CD4-positive, CD25-positive, alpha-beta regulatory T cell (primary cell): ENCODE measurements around the gene RPGR. TPM values are rescaled to one million over a fixed set of nuclear protein-coding genes. Genes with fewer than 3 reads are reported as not detected.

Experiments used
- ATAC-seq, 2 donors: fragments of 150-1000 bp; cut with Tn5 transposase; one replicate each; pipeline ENCODE4 v1.10.0; 2021; ENCODE audit warnings: low read depth in 2 of 2, moderate number of reproducible peaks in 2 of 2, moderate library complexity in 1 of 2
- DNase-seq, 3 donors: peaks; one replicate each; pipeline versions ENCODE4 v3.0.0 to v3.0.0-alpha.2; 2012 to 2022; ENCODE audit warnings: mixed read lengths in 1 of 3
- H3K27ac ChIP-seq: one replicate; pipeline ENCODE4 v1.7.0; 2013; ENCODE audit warnings: mild to moderate bottlenecking, low read length; ENCODE audit not compliant: insufficient read depth, poor library complexity, severe bottlenecking
- H3K27me3 ChIP-seq: one replicate; pipeline ENCODE4 v1.7.0; 2013; ENCODE audit warnings: low read length; ENCODE audit not compliant: control insufficient read depth, insufficient read depth
- H3K36me3 ChIP-seq: one replicate; pipeline ENCODE4 v1.7.0; 2013; ENCODE audit warnings: mild to moderate bottlenecking, low read length, moderate library complexity; ENCODE audit not compliant: control insufficient read depth, insufficient read depth
- H3K4me1 ChIP-seq: 2 replicates; pipeline ENCODE4 v1.7.0; 2013; ENCODE audit warnings: mild to moderate bottlenecking, low read length; ENCODE audit not compliant: insufficient read depth, control insufficient read depth, poor library complexity, severe bottlenecking
- H3K4me3 ChIP-seq: one replicate; pipeline ENCODE4 v1.7.0; 2013; ENCODE audit warnings: low read depth, mild to moderate bottlenecking, low read length, moderate library complexity
- H3K9me3 ChIP-seq, 2 experiments: 1 replicate in 1 of 2; 2 replicates in 1 of 2; pipeline ENCODE4 v1.7.0; 2013; ENCODE audit warnings: low read length in 2 of 2, mild to moderate bottlenecking in 1 of 2, moderate library complexity in 1 of 2; ENCODE audit not compliant: control insufficient read depth in 2 of 2
- H3K27ac Mint-ChIP-seq, 3 donors: one replicate each; pipeline ENCODE4 v1.8.0; 2020 to 2022; ENCODE audit warnings: mild to moderate bottlenecking in 3 of 3, mixed read lengths in 3 of 3, moderate library complexity in 2 of 3
- H3K27me3 Mint-ChIP-seq: one replicate; pipeline ENCODE4 v1.8.0; 2022; ENCODE audit warnings: mild to moderate bottlenecking, mixed read lengths
- H3K36me3 Mint-ChIP-seq: one replicate; pipeline ENCODE4 v1.8.0; 2020; ENCODE audit warnings: mixed read lengths
- H3K4me1 Mint-ChIP-seq, 4 donors: one replicate each; pipeline ENCODE4 v1.8.0; 2020 to 2022; ENCODE audit warnings: mixed read lengths in 4 of 4, mild to moderate bottlenecking in 1 of 4
- H3K4me3 Mint-ChIP-seq, 4 donors: one replicate each; pipeline ENCODE4 v1.8.0; 2020 to 2022; ENCODE audit warnings: mild to moderate bottlenecking in 4 of 4, mixed read lengths in 4 of 4, moderate library complexity in 3 of 4
- H3K9me3 Mint-ChIP-seq, 7 donors: one replicate each; pipeline ENCODE4 v1.8.0; 2020 to 2022; ENCODE audit warnings: mixed read lengths in 7 of 7, mild to moderate bottlenecking in 3 of 7, moderate library complexity in 2 of 7
- polyA plus RNA-seq, 4 donors: library from polyadenylated mRNA; unstranded; fragments of 300-500 nt; fragmentation: Illumina TruSeq; gene quantifications; one replicate each; pipeline ENCODE4 v1.2.3, GENCODE V29; 2021
- total RNA-seq: library from RNA; stranded (reverse); gene quantifications from one replicate; pipeline ENCODE4 v1.2.3, GENCODE V29; 2022

Gene RPGR
- total and polyA plus RNA-seq, 5 donors from 2014 or later = 3.8 to 18.1 (median 4.9) TPM

DNA sequence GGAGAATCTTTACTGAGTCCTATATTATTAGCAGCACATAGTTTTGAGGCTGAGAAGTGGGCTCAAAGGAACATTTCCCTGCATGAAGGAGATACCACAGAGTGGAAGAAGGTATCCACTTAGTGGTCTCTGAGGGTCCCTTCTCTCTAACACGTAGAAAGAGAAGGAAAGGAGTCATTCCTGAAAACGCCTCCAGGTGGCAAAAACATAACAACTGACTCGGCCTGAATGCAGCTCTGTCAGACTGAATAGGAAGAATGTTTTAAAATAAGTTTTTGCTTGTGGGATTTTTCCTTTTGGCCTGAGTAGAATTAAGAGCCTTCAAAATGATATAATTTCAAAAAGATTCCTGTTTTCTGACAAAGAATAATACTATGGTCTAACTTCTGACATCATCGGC, 23.3 kb downstream of the RPGR start:
- DNase-seq (no peak), ATAC-seq (no peak)
- Histone ChIP-seq H3K27ac (no peak overlapping the region), H3K27me3 (no peaks in the 10 kb centered on the region), H3K4me3 (no peak overlapping the region), H3K36me3 (no peaks in the 10 kb centered on the region), H3K4me1 (no peaks in the 10 kb centered on the region), H3K9me3 (no peaks in the 10 kb centered on the region)
- Mint-ChIP-seq H3K27me3 (no peaks in the 10 kb centered on the region), H3K4me3 (no peak overlapping the region), H3K4me1 (peaks cover 0 to 2% (median 0%) of the 10 kb centered on the region in 4 donors), H3K27ac (no peak overlapping the region), H3K9me3 (no peaks in the 10 kb centered on the region), H3K36me3 (no peaks in the 10 kb centered on the region)

DNA sequence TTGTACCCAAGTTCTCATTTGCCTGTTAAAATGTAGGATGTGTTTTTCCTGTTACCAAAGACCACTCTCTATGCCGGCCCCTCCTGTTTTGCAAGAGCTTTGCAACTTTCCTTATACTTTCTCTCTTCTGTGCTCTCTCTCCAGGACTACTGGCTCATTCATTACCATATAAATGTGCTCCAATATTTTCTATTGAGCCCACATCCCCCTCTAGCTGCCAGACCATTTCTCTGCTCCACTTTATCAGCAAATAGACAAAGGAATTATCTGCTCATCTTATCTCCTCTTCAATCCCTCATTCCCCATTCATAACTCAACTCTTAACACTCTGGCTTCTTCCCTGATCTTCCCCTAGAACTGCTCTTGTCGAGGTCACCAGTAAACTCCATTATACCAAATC, 33.6 kb downstream of the RPGR start:
- Histone ChIP-seq H3K4me1 (no peaks in the 10 kb centered on the region), H3K4me3 (no peak overlapping the region), H3K27me3 (no peaks in the 10 kb centered on the region), H3K9me3 (no peaks in the 10 kb centered on the region), H3K27ac (no peak overlapping the region), H3K36me3 (peaks cover 3% of the 10 kb centered on the region)
- Mint-ChIP-seq H3K4me1 (no peaks in the 10 kb centered on the region), H3K36me3 (peaks cover 6% of the 10 kb centered on the region), H3K4me3 (no peak overlapping the region), H3K9me3 (no peaks in the 10 kb centered on the region), H3K27ac (no peak overlapping the region), H3K27me3 (no peaks in the 10 kb centered on the region)
- DNase-seq (no peak), ATAC-seq (no peak)

DNA sequence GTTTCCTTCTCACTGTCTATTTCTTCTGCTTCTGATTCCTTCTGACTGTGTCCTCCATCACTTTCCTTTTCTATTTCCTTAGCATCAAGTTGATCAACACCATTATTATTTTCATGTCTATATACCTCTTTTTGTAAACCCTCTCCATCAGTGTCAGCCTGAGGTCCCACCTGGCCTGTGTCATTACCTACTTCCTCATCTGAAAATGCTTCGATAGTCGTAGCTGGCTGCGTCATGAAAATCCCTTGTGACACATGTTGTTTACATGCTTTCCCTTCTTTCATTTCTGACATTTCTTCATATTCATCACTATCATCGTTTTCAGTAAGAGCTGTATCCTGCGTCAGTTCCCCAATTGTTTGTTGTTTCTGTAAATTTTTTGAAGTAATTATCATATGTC, 39.6 kb downstream of the RPGR start:
- no peak for ATAC-seq
- H3K9me3 ChIP-seq = no peaks in the 10 kb centered on the region
- H3K9me3 Mint-ChIP-seq = no peaks in the 10 kb centered on the region
- H3K36me3 ChIP-seq = no peaks in the 10 kb centered on the region
- no peak overlapping the region for H3K4me3 ChIP-seq
- H3K4me1 ChIP-seq = no peaks in the 10 kb centered on the region
- no peak for DNase-seq
- no peak overlapping the region for H3K4me3 Mint-ChIP-seq
- H3K4me1 Mint-ChIP-seq = peaks cover 0 to 3% (median 0%) of the 10 kb centered on the region in 4 donors
- no peak overlapping the region for H3K27ac Mint-ChIP-seq
- H3K27ac ChIP-seq = no peak overlapping the region
- peaks cover 8% of the 10 kb centered on the region for H3K36me3 Mint-ChIP-seq
- H3K27me3 Mint-ChIP-seq = no peaks in the 10 kb centered on the region
- H3K27me3 ChIP-seq = no peaks in the 10 kb centered on the region

DNA sequence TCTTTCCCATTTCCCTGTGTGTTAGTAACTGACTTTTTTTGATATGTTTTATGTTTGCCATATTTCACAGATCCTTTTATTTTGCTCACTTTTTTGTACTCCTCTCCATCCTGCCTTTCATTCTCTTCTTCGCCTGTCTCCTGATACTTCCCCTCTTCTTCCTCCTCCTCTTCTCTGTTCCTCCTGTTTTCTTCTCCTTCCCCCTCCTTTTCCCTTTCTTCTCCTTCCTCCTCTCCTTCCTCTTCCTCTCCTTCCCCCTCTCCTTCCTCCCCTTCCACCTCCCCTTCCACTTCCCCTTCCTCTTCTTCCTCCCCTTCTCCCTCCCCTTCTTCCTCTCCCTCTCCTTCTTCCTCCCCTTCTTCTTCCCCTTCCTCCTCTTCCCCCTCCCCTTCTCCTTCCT, 41.7 kb downstream of the RPGR start:
- peaks cover 9% of the 10 kb centered on the region for H3K36me3 Mint-ChIP-seq
- H3K4me3 Mint-ChIP-seq = no peak overlapping the region
- Histone ChIP-seq H3K4me1 (no peaks in the 10 kb centered on the region), H3K27ac (no peak overlapping the region), H3K4me3 (no peak overlapping the region), H3K9me3 (no peaks in the 10 kb centered on the region), H3K27me3 (no peaks in the 10 kb centered on the region), H3K36me3 (no peaks in the 10 kb centered on the region)
- no peaks in the 10 kb centered on the region for H3K27me3 Mint-ChIP-seq
- H3K27ac Mint-ChIP-seq = no peak overlapping the region
- peaks cover 0 to 4% (median 0%) of the 10 kb centered on the region in 4 donors for H3K4me1 Mint-ChIP-seq
- DNase-seq = no peak
- no peak for ATAC-seq
- no peaks in the 10 kb centered on the region for H3K9me3 Mint-ChIP-seq

DNA sequence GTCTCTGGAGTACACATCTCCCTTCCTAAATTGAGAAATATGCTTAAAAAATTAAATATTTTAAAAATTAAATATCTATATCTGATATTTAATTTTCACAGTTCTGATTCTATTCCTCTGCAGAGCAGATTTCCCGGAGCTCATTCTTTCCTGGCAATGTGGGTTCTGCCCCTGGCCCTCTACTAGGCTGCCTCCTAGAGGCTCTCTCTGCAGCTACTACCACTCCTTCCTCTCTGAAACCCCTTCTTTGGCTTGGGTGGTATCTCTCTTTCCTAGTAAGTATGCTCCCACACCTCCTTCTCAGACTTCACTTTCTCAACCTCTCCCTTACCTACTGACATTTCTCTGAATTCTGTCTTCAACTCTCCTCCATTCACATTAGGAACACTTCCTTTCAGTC, 45.3 kb downstream of the RPGR start:
- H3K36me3 ChIP-seq = no peaks in the 10 kb centered on the region
- no peaks in the 10 kb centered on the region for H3K9me3 Mint-ChIP-seq
- no peak overlapping the region for H3K4me3 ChIP-seq
- ATAC-seq (no peak), DNase-seq (no peak)
- H3K27ac ChIP-seq = no peak overlapping the region
- H3K4me3 Mint-ChIP-seq = no peak overlapping the region
- no peak overlapping the region for H3K27ac Mint-ChIP-seq
- no peaks in the 10 kb centered on the region for H3K4me1 ChIP-seq
- H3K27me3 ChIP-seq = no peaks in the 10 kb centered on the region
- H3K9me3 ChIP-seq = no peaks in the 10 kb centered on the region
- H3K27me3 Mint-ChIP-seq = no peaks in the 10 kb centered on the region
- H3K36me3 Mint-ChIP-seq = peaks cover 6% of the 10 kb centered on the region
- H3K4me1 Mint-ChIP-seq = peaks cover 0 to 2% (median 0%) of the 10 kb centered on the region in 4 donors

DNA sequence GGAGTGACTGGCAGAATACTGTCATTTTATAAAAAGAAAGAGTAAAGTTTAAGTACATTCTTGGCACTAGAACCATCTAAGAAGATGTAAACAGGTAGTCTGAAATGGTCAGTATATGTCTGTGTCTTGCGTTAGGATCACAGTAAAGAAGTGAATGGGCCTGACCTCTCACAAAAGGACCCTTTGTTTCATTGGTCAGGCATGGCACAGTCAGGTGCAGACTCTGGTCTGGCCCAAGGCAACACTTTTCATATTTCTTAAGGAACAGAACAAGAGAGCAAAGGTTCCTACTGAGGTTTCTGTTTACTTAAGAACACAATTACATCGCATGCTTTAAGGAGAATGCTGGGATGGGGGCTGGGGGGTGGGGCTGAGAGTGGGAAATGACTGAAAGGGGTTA, 48.1 kb downstream of the RPGR start:
- ATAC-seq (no peak), DNase-seq (no peak)
- peaks cover 0 to 2% (median 0%) of the 10 kb centered on the region in 4 donors for H3K4me1 Mint-ChIP-seq
- no peaks in the 10 kb centered on the region for H3K36me3 ChIP-seq
- no peaks in the 10 kb centered on the region for H3K9me3 Mint-ChIP-seq
- H3K27me3 Mint-ChIP-seq = no peaks in the 10 kb centered on the region
- no peaks in the 10 kb centered on the region for H3K27me3 ChIP-seq
- no peaks in the 10 kb centered on the region for H3K4me1 ChIP-seq
- peaks cover 3% of the 10 kb centered on the region for H3K36me3 Mint-ChIP-seq
- H3K9me3 ChIP-seq = no peaks in the 10 kb centered on the region
- H3K4me3 ChIP-seq = no peak overlapping the region
- H3K27ac Mint-ChIP-seq = no peak overlapping the region
- no peak overlapping the region for H3K4me3 Mint-ChIP-seq
- H3K27ac ChIP-seq = no peak overlapping the region

DNA sequence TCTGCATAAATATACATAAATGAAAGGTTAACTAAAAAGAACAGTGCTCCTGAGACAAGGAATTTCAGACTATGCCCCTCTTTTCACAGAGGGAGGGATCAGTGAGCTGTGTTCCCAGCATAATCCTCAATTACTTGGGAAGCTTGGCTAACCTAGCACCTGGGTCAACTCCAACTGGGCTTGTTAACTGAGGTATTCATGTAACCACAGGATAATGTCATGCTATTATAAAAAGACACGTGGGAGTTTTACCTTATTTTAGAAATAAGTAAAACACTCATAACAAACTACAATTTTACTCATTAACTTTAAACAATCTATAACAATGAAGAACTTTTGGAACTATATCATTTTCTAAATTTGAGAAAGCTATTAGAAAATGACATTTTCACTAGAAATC, 48.6 kb downstream of the RPGR start:
- Histone ChIP-seq H3K4me1 (no peaks in the 10 kb centered on the region), H3K9me3 (no peaks in the 10 kb centered on the region), H3K36me3 (no peaks in the 10 kb centered on the region), H3K27me3 (no peaks in the 10 kb centered on the region), H3K27ac (no peak overlapping the region), H3K4me3 (no peak overlapping the region)
- ATAC-seq (no peak), DNase-seq (no peak)
- peaks cover 0 to 2% (median 0%) of the 10 kb centered on the region in 4 donors for H3K4me1 Mint-ChIP-seq
- H3K9me3 Mint-ChIP-seq = no peaks in the 10 kb centered on the region
- no peaks in the 10 kb centered on the region for H3K27me3 Mint-ChIP-seq
- H3K27ac Mint-ChIP-seq = no peak overlapping the region
- H3K4me3 Mint-ChIP-seq = no peak overlapping the region
- peaks cover 3% of the 10 kb centered on the region for H3K36me3 Mint-ChIP-seq

DNA sequence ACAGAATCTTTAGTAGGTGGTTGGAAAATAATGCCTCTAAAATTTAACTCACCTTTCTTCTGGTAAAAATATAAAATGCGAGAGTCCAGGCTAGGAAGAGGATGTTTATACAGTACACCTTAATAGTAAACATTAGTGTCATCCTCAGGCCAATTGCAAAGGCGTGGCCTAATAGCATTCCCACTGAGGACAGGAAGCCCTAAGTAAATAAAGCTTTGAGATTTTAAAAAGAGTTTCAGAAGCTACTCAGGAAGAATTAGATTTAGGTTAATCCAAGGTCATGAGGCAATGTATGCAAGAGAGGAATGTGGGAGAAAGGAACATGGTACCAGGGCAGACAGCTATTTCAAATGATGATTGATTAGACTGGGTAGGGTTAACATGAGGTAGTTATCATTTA, 49.5 kb downstream of the RPGR start:
- H3K4me3 ChIP-seq = no peak overlapping the region
- no peaks in the 10 kb centered on the region for H3K9me3 Mint-ChIP-seq
- no peak overlapping the region for H3K4me3 Mint-ChIP-seq
- no peaks in the 10 kb centered on the region for H3K27me3 ChIP-seq
- no peaks in the 10 kb centered on the region for H3K36me3 ChIP-seq
- ATAC-seq (no peak), DNase-seq (no peak)
- H3K27ac Mint-ChIP-seq = no peak overlapping the region
- H3K4me1 Mint-ChIP-seq = peaks cover 0 to 2% (median 0%) of the 10 kb centered on the region in 4 donors
- no peaks in the 10 kb centered on the region for H3K4me1 ChIP-seq
- no peaks in the 10 kb centered on the region for H3K27me3 Mint-ChIP-seq
- H3K9me3 ChIP-seq = no peaks in the 10 kb centered on the region
- peaks cover 8% of the 10 kb centered on the region for H3K36me3 Mint-ChIP-seq
- no peak overlapping the region for H3K27ac ChIP-seq
